Measurements from ENCODE around the gene BOD1.

DNA sequence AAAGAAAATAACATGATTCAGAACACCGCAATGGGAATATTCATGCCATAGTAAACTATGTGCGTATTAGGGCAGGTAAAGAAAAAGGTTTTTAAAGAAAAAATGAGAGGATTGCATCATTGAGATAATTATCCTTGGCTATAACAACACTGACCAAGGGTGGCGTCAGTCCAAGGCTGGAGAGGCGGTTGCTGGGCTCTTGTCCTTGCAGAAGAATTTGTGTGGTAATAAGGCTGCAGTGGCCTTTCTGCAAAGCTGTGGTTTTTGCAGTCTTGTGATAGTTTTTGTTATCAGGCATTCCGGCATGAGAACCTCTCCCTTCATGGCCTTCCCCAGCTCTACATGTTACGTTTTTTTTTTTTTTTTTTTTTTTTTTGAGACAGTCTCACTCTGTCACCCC is 14.0 kb downstream of the BOD1 start:
- TF ChIP-seq POLR2A (IDR thresholded peaks at IDR 0.05) (no peak), EP300 (IDR thresholded peaks at IDR 0.05) (no peak), POLR2AphosphoS5 (IDR thresholded peaks at IDR 0.05) (no peak)
- TF ChIP-seq, protein P1, sequence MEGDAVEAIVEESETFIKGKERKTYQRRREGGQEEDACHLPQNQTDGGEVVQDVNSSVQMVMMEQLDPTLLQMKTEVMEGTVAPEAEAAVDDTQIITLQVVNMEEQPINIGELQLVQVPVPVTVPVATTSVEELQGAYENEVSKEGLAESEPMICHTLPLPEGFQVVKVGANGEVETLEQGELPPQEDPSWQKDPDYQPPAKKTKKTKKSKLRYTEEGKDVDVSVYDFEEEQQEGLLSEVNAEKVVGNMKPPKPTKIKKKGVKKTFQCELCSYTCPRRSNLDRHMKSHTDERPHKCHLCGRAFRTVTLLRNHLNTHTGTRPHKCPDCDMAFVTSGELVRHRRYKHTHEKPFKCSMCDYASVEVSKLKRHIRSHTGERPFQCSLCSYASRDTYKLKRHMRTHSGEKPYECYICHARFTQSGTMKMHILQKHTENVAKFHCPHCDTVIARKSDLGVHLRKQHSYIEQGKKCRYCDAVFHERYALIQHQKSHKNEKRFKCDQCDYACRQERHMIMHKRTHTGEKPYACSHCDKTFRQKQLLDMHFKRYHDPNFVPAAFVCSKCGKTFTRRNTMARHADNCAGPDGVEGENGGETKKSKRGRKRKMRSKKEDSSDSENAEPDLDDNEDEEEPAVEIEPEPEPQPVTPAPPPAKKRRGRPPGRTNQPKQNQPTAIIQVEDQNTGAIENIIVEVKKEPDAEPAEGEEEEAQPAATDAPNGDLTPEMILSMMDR (IDR thresholded peaks at IDR 0.05) = no peak

Measured in gastroesophageal sphincter (tissue), 3 donors.